Mononuclear cell (primary cell): ENCODE data around the gene RAB10. TPM values are rescaled to one million over a fixed set of nuclear protein-coding genes. Genes with fewer than 3 reads are reported as not detected.
"Not testable (repeated sequence)": the region's sequence is repeated elsewhere in the genome, so short reads cannot be mapped to it uniquely, and the experiment has no call there.

ENCODE experiments used
- H3K27me3 ChIP-seq: 2 replicates; pipeline ENCODE4 v1.6.0; 2011; ENCODE audit warnings: low read length, control low read depth; ENCODE audit not compliant: insufficient read depth
- H3K4me1 ChIP-seq: 2 replicates; pipeline ENCODE4 v1.5.1; 2011; ENCODE audit warnings: mild to moderate bottlenecking, low read length, control low read depth; ENCODE audit not compliant: insufficient read depth
- H3K4me3 ChIP-seq: 2 replicates; pipeline ENCODE4 v1.5.1; 2011; ENCODE audit warnings: mild to moderate bottlenecking, low read length, moderate library complexity
- H3K9me3 ChIP-seq: 2 replicates; pipeline ENCODE4 v1.5.1; 2011; ENCODE audit warnings: low read depth, mild to moderate bottlenecking, control low read depth, low read length
- total RNA-seq: library from RNA; depleted of rRNA; stranded (reverse); fragments of >200 nt; gene quantifications from one replicate; pipeline ENCODE4 v1.2.3, GENCODE V29; 2012

The RAB10 gene
- total RNA-seq, 1 donor = 24.5 TPM

- H3K4me1 ChIP-seq = no peaks in the 10 kb centered on the region
- no peaks in the 10 kb centered on the region for H3K9me3 ChIP-seq
- no peaks in the 10 kb centered on the region for H3K27me3 ChIP-seq
- H3K4me3 ChIP-seq = no peak overlapping the region
These were observed 131.5 kb downstream of the RAB10 start for GRCh38 chr2:26165403-26165802.

DNA sequence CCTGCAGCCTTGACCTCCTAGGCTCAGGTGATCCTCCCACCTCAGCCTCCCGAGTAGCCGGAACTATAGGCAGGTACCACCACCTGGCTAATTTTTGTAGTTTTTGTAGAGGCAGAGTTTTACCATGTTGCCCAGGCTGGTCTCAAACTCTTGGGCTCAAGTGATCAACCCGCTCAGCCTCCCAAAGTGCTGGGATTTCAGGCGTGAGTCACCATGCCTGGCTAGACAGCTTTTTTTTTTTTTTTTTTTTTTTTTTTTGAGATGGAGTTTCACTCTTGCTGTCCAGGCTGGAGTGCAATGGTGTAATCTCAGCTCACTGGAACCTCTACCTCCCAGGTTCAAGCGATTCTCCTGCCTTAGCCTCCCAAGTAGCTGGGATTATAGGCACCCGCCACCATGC, 132.7 kb downstream of the RAB10 start:
- not testable (repeated sequence) for H3K9me3 ChIP-seq, H3K4me3 ChIP-seq, H3K27me3 ChIP-seq, H3K4me1 ChIP-seq

GRCh38 chr2:26168785-26169184, 134.9 kb downstream of the RAB10 start:
- Histone ChIP-seq H3K27me3 (peaks cover 12% of the 10 kb centered on the region), H3K9me3 (no peaks in the 10 kb centered on the region), H3K4me3 (no peak overlapping the region), H3K4me1 (peaks cover 4% of the 10 kb centered on the region)

- Histone ChIP-seq H3K4me1 (peaks cover 4% of the 10 kb centered on the region), H3K27me3 (peaks cover 15% of the 10 kb centered on the region), H3K9me3 (no peaks in the 10 kb centered on the region), H3K4me3 (no peak overlapping the region)
These were observed 135.3 kb downstream of the RAB10 start for GRCh38 chr2:26169226-26169625.

- Histone ChIP-seq H3K9me3 (no peaks in the 10 kb centered on the region), H3K4me1 (peaks cover 4% of the 10 kb centered on the region), H3K4me3 (no peak overlapping the region), H3K27me3 (peaks cover 21% of the 10 kb centered on the region)
These were observed 136.0 kb downstream of the RAB10 start for GRCh38 chr2:26169681-26170414.

DNA sequence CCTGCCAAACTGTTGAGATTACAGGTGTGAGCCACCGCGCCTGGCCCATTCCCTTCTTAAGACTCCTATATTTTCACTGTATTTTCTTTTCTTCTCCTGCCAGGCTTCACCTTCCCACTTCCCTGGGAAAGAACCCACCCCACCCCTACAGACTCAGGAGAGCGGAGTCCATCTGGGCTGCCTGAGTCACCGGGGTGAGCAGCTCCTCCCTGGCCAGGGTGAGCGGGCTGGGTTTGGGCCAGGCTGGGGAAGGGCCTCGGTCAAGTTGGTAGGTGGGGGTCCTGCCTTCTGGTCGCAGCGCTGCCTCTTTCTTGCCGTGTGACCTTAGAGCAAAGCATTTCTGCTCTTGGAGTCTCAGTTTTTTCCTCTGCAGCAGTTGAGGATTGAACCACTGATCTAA, 136.9 kb downstream of the RAB10 start:
- no peak overlapping the region for H3K4me3 ChIP-seq
- peaks cover 4% of the 10 kb centered on the region for H3K4me1 ChIP-seq
- no peaks in the 10 kb centered on the region for H3K9me3 ChIP-seq
- peaks cover 21% of the 10 kb centered on the region for H3K27me3 ChIP-seq

DNA sequence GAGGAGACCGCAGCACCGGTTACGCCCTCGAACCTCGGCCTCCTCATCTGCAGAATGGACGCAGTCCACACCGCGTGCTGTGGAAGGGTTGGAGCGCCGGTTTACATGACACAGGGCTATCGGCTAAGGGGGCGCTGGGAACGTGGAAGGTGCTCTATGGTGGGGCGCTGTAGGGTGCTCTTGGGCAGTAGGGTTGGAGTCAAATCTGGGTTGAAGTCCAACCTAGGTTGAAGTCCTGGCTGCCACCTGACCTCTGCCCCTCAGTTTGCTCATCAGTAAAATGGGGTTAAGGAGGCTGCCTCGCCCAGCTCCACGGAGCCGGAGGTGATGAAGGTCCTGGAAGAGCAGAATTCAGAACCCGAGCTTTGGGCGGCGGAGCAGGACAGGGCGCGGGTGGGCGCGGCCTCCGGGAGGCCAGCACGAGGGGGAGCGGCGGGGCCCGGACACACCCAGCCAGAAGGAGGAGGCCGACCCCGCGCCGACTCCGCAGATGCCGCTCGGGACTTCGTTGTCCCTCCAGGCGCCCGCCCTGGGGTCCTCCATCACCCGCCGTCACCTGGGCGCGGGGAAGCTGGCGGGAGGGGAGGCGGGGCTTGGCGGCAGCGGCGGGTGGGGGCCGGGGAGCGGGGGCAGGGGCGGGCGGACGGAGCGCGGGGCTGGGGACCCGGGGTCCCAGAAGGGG, 138.4 kb downstream of the RAB10 start:
- Histone ChIP-seq H3K4me1 (peaks cover 4% of the 10 kb centered on the region), H3K27me3 (peaks cover 23% of the 10 kb centered on the region), H3K9me3 (no peaks in the 10 kb centered on the region), H3K4me3 (no peak overlapping the region)

- H3K4me1 ChIP-seq = peaks cover 4% of the 10 kb centered on the region
- peaks cover 23% of the 10 kb centered on the region for H3K27me3 ChIP-seq
- no peak within 1 kb of the TSS for H3K4me3 ChIP-seq
- no peaks in the 10 kb centered on the region for H3K9me3 ChIP-seq
These were observed 139.2 kb downstream of the RAB10 start, which contains the start of gene GAREM2 for GRCh38 chr2:26172871-26173775. Gene GAREM2 (plus strand): TSS chr2:26173088. CDS start chr2:26173221, 133 bp downstream.

DNA sequence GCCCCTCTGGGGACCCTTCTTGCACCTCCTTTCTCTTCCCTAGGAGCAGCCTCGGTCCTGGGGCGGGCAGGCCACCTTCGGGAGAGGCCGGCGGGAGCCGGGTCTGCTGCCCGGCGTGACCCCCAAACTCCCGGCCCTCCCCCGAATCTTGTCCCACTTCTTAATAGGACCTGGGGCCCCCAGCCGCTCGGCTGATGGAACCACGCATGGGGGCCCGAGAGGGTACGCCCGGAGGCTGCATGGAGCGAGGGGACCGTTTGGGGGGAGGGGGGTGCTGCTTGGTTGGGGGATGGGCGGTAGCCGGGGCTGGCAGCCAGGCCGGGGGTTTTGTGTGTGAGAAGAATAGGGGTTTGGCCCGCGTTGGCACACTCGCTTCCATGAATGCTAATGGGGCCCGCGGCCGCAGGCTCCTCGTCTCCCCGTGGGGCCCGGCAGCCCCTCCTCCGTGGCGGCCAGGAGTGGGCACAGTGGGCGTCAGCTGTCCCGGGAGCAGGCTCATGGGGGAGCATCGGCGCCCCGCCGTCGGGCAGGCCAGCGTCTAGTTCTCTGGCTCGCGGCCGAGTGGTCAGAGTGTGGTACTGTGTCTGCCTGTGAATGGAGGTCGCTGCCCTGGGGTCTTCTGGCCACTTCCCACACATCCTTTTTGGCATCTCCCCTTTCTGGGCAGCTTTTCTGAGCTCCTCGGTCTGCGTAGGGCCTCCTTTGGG, 140.0 kb downstream of the RAB10 start:
- H3K4me1 ChIP-seq = peaks cover 5% of the 10 kb centered on the region
- H3K4me3 ChIP-seq = no peak overlapping the region
- H3K9me3 ChIP-seq = no peaks in the 10 kb centered on the region
- H3K27me3 ChIP-seq = peaks cover 23% of the 10 kb centered on the region

DNA sequence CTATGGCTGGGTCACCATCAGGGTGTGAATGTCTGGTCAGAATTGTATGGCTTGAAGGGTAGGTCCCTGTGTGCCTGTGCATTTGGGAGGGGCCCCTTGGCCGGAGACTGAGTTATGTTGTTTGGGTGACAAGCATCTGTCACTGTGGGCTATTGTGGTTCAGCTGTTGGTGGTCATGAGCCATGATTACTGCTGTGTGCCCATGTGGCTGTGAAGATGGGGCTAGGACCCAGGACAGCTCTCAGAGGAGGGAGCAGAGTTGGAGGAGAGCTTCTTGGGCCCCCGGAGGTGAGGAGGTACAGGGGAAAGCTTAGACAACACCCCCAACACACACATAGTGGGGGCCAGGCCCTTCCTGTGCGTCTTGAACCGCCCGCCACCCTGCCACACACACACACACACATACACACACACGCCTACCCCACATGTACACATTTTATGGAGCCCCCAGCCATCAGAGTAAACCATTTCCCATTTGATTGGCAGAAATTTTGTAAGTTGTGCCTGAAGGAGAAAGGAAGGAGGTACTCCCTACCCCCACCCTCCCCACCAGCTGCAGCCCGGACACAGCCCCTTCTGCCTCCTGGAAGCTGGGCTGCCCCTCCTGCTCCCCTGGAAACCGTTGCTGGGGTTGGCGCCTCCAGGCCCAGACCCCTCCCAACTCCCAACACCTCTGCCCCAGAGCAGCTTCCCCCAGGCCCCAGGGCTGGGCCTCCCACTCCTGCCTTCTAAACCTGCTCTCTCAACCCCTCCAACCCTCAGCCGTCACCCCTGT, 141.0 kb downstream of the RAB10 start:
- Histone ChIP-seq H3K9me3 (no peaks in the 10 kb centered on the region), H3K4me3 (no peak overlapping the region), H3K27me3 (peaks cover 28% of the 10 kb centered on the region), H3K4me1 (peaks cover 12% of the 10 kb centered on the region)

DNA sequence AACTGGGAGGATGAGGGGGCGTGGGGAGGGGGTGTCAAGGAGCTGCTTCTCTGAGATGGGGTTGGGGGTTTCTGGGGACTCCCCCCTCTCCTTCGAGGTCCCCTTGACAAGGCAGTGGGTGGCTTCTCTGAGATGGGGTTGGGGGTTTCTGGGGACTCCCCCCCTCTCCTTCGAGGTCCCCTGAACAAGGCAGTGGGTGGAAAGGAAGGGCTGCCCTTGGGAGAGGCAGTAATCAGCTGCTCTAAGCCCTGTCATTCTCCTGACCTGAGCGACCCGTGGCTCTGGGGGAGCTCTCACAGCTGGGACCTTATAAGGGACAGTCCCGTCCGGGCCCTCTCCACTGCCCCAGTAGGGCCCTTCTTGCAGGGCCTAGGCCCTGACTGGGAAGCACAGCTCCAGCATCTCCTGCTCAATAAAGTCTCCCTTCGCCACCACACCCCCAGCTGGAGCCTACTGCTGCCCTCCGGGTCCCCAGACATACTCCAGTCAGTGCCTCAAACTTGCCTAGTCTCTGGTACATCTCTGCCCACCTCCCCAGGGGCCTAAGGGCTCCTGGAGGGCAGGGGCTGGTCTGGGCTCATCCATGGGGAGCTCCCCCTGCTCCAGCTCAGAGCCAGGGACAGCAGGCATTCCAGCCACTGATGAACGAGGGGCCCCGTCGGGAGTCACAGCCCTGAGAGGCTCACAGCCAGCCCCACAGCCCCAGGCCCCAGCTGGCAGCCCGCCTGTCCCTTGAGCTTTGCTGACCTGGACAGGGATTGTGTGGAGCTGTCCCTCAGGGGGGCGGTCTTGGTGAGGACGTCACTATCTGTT, 141.8 kb downstream of the RAB10 start:
- H3K4me1 ChIP-seq = peaks cover 12% of the 10 kb centered on the region
- no peaks in the 10 kb centered on the region for H3K9me3 ChIP-seq
- peaks cover 32% of the 10 kb centered on the region for H3K27me3 ChIP-seq
- H3K4me3 ChIP-seq = no peak overlapping the region

- Histone ChIP-seq H3K4me3 (no peak overlapping the region), H3K4me1 (peaks cover 12% of the 10 kb centered on the region), H3K27me3 (peaks cover 32% of the 10 kb centered on the region), H3K9me3 (no peaks in the 10 kb centered on the region)
These were observed 142.4 kb downstream of the RAB10 start for GRCh38 chr2:26176279-26176615.

DNA sequence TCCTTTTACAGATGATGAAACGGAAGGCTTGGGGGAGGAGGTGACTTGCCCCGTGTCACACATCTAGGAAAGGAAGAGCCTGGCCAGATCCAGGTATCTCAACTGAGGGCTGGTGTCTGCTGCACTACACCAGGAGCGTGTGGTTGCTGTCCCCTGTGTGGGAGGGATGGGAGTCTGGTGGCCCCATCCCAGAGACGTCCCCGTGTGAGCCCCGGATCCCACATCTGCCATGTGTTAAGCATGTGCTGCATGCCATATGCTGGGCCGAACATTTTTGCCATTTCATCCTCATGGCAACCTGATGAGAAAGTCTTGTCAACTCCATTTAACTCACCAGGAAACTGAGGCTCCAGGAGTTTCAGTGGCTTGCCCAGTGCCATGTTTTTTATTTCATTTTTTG, 143.2 kb downstream of the RAB10 start:
- Histone ChIP-seq H3K4me1 (peaks cover 12% of the 10 kb centered on the region), H3K27me3 (peaks cover 26% of the 10 kb centered on the region), H3K9me3 (no peaks in the 10 kb centered on the region), H3K4me3 (no peak overlapping the region)
